ENCODE measurements around the gene HMCN1. TPM values are rescaled to one million over a fixed set of nuclear protein-coding genes. Genes with fewer than 3 reads are reported as not detected.

HMCN1 gene
- total and polyA plus RNA-seq, 9 donors: 7.9 to 22.6 (median 11.2) TPM

GRCh38 chr1:185735701-185736064 lies 1.5 kb downstream of the HMCN1 start:
- peak; percentile 13 for DNase-seq
- H3K27ac ChIP-seq (ENCODE audit: low read length): no peak overlapping the region

GRCh38 chr1:185739967-185740366 lies 5.8 kb downstream of the HMCN1 start:
- WGBS (ENCODE audit: insufficient coverage): 86% methylated on average over 1 of the region's 2 CpGs
- Histone ChIP-seq H3K27ac (ENCODE audit: low read length) (no peak overlapping the region), H3K4me1 (ENCODE audit: control insufficient read depth, insufficient read depth, low read length) (no peaks in the 10 kb centered on the region), H3K9me3 (replicated peaks; ENCODE audit: control insufficient read depth, low read depth, low read length) (no peaks in the 10 kb centered on the region), H3K27me3 (ENCODE audit: control insufficient read depth, insufficient read depth, low read length) (no peaks in the 10 kb centered on the region), H3K36me3 (ENCODE audit: control insufficient read depth, insufficient read depth, low read length) (no peaks in the 10 kb centered on the region), H3K4me3 (ENCODE audit: low read length) (no peak overlapping the region)
- DNase-seq: no peak

More at GRCh38 chr1:185735701-185736064, 1.5 kb downstream of the HMCN1 start:
- Histone ChIP-seq H3K4me3 (ENCODE audit: low read length) (peak overlapping the region; percentile 18), H3K9me3 (replicated peaks; ENCODE audit: control insufficient read depth, low read depth, low read length) (no peaks in the 10 kb centered on the region), H3K36me3 (ENCODE audit: control insufficient read depth, insufficient read depth, low read length) (no peaks in the 10 kb centered on the region), H3K4me1 (ENCODE audit: control insufficient read depth, insufficient read depth, low read length) (peaks cover 10% of the 10 kb centered on the region), H3K27me3 (ENCODE audit: control insufficient read depth, insufficient read depth, low read length) (peaks cover 3% of the 10 kb centered on the region)
- WGBS (ENCODE audit: insufficient coverage): no CpG with 5 or more reads among the region's 3 CpGs

- WGBS (ENCODE audit: insufficient coverage): 100% methylated on average over 1 of the region's 3 CpGs
- no peak overlapping the region for H3K4me3 ChIP-seq (ENCODE audit: low read length)
- H3K4me1 ChIP-seq (ENCODE audit: control insufficient read depth, insufficient read depth, low read length): no peaks in the 10 kb centered on the region
- peak; percentile 14 for DNase-seq
- no peaks in the 10 kb centered on the region for H3K27me3 ChIP-seq (ENCODE audit: control insufficient read depth, insufficient read depth, low read length)
- no peaks in the 10 kb centered on the region for H3K9me3 ChIP-seq (replicated peaks; ENCODE audit: control insufficient read depth, low read depth, low read length)
- H3K27ac ChIP-seq (ENCODE audit: low read length): no peak overlapping the region
- no peaks in the 10 kb centered on the region for H3K36me3 ChIP-seq (ENCODE audit: control insufficient read depth, insufficient read depth, low read length)
Measured at GRCh38 chr1:185741551-185741950, 7.4 kb downstream of the HMCN1 start.

GRCh38 chr1:185742403-185742802 lies 8.2 kb downstream of the HMCN1 start:
- DNase-seq: no peak
- H3K36me3 ChIP-seq (ENCODE audit: control insufficient read depth, insufficient read depth, low read length): no peaks in the 10 kb centered on the region
- H3K9me3 ChIP-seq (replicated peaks; ENCODE audit: control insufficient read depth, low read depth, low read length): no peaks in the 10 kb centered on the region
- no peak overlapping the region for H3K27ac ChIP-seq (ENCODE audit: low read length)
- no peaks in the 10 kb centered on the region for H3K4me1 ChIP-seq (ENCODE audit: control insufficient read depth, insufficient read depth, low read length)
- H3K4me3 ChIP-seq (ENCODE audit: low read length): no peak overlapping the region
- H3K27me3 ChIP-seq (ENCODE audit: control insufficient read depth, insufficient read depth, low read length): no peaks in the 10 kb centered on the region

- Histone ChIP-seq H3K27me3 (ENCODE audit: control insufficient read depth, insufficient read depth, low read length) (no peaks in the 10 kb centered on the region), H3K9me3 (replicated peaks; ENCODE audit: control insufficient read depth, low read depth, low read length) (no peaks in the 10 kb centered on the region), H3K4me3 (ENCODE audit: low read length) (no peak overlapping the region), H3K4me1 (ENCODE audit: control insufficient read depth, insufficient read depth, low read length) (no peaks in the 10 kb centered on the region), H3K27ac (ENCODE audit: low read length) (no peak overlapping the region), H3K36me3 (ENCODE audit: control insufficient read depth, insufficient read depth, low read length) (no peaks in the 10 kb centered on the region)
- WGBS (ENCODE audit: insufficient coverage): no CpG with 5 or more reads among the region's 4 CpGs
- DNase-seq: no peak
Measured at GRCh38 chr1:185745165-185745564, 11.0 kb downstream of the HMCN1 start.

- no CpG with 5 or more reads among the region's 1 CpG for WGBS (ENCODE audit: insufficient coverage)
- Histone ChIP-seq H3K9me3 (replicated peaks; ENCODE audit: control insufficient read depth, low read depth, low read length) (no peaks in the 10 kb centered on the region), H3K27me3 (ENCODE audit: control insufficient read depth, insufficient read depth, low read length) (no peaks in the 10 kb centered on the region), H3K4me3 (ENCODE audit: low read length) (no peak overlapping the region), H3K4me1 (ENCODE audit: control insufficient read depth, insufficient read depth, low read length) (no peaks in the 10 kb centered on the region), H3K36me3 (ENCODE audit: control insufficient read depth, insufficient read depth, low read length) (no peaks in the 10 kb centered on the region), H3K27ac (ENCODE audit: low read length) (no peak overlapping the region)
- DNase-seq: peak; percentile 9
Measured at GRCh38 chr1:185759061-185759460, 24.9 kb downstream of the HMCN1 start.

GRCh38 chr1:185761841-185762240 lies 27.6 kb downstream of the HMCN1 start:
- no peak overlapping the region for H3K4me3 ChIP-seq (ENCODE audit: low read length)
- no peak for DNase-seq
- H3K27me3 ChIP-seq (ENCODE audit: control insufficient read depth, insufficient read depth, low read length): no peaks in the 10 kb centered on the region
- H3K4me1 ChIP-seq (ENCODE audit: control insufficient read depth, insufficient read depth, low read length): no peaks in the 10 kb centered on the region
- H3K36me3 ChIP-seq (ENCODE audit: control insufficient read depth, insufficient read depth, low read length): no peaks in the 10 kb centered on the region
- H3K9me3 ChIP-seq (replicated peaks; ENCODE audit: control insufficient read depth, low read depth, low read length): no peaks in the 10 kb centered on the region
- WGBS (ENCODE audit: insufficient coverage): no CpG with 5 or more reads among the region's 3 CpGs
- H3K27ac ChIP-seq (ENCODE audit: low read length): no peak overlapping the region

- no CpG with 5 or more reads among the region's 1 CpG for WGBS (ENCODE audit: insufficient coverage)
- no peaks in the 10 kb centered on the region for H3K4me1 ChIP-seq (ENCODE audit: control insufficient read depth, insufficient read depth, low read length)
- H3K36me3 ChIP-seq (ENCODE audit: control insufficient read depth, insufficient read depth, low read length): no peaks in the 10 kb centered on the region
- DNase-seq: peak; percentile 35
- no peaks in the 10 kb centered on the region for H3K27me3 ChIP-seq (ENCODE audit: control insufficient read depth, insufficient read depth, low read length)
- no peak overlapping the region for H3K4me3 ChIP-seq (ENCODE audit: low read length)
- H3K27ac ChIP-seq (ENCODE audit: low read length): no peak overlapping the region
- no peaks in the 10 kb centered on the region for H3K9me3 ChIP-seq (replicated peaks; ENCODE audit: control insufficient read depth, low read depth, low read length)
Measured at GRCh38 chr1:185767508-185768120, 33.4 kb downstream of the HMCN1 start.

- Histone ChIP-seq H3K36me3 (ENCODE audit: control insufficient read depth, insufficient read depth, low read length) (no peaks in the 10 kb centered on the region), H3K27ac (ENCODE audit: low read length) (no peak overlapping the region), H3K9me3 (replicated peaks; ENCODE audit: control insufficient read depth, low read depth, low read length) (no peaks in the 10 kb centered on the region), H3K27me3 (ENCODE audit: control insufficient read depth, insufficient read depth, low read length) (no peaks in the 10 kb centered on the region), H3K4me3 (ENCODE audit: low read length) (no peak overlapping the region), H3K4me1 (ENCODE audit: control insufficient read depth, insufficient read depth, low read length) (no peaks in the 10 kb centered on the region)
- WGBS (ENCODE audit: insufficient coverage): no CpG with 5 or more reads among the region's 3 CpGs
- no peak for DNase-seq
Measured at GRCh38 chr1:185768371-185768770, 34.2 kb downstream of the HMCN1 start.

GRCh38 chr1:185769136-185769535 lies 34.9 kb downstream of the HMCN1 start:
- no peaks in the 10 kb centered on the region for H3K4me1 ChIP-seq (ENCODE audit: control insufficient read depth, insufficient read depth, low read length)
- H3K27ac ChIP-seq (ENCODE audit: low read length): no peak overlapping the region
- WGBS (ENCODE audit: insufficient coverage): no CpG with 5 or more reads among the region's 1 CpG
- H3K4me3 ChIP-seq (ENCODE audit: low read length): no peak overlapping the region
- no peaks in the 10 kb centered on the region for H3K9me3 ChIP-seq (replicated peaks; ENCODE audit: control insufficient read depth, low read depth, low read length)
- H3K36me3 ChIP-seq (ENCODE audit: control insufficient read depth, insufficient read depth, low read length): no peaks in the 10 kb centered on the region
- DNase-seq: no peak
- H3K27me3 ChIP-seq (ENCODE audit: control insufficient read depth, insufficient read depth, low read length): no peaks in the 10 kb centered on the region

- no peaks in the 10 kb centered on the region for H3K27me3 ChIP-seq (ENCODE audit: control insufficient read depth, insufficient read depth, low read length)
- WGBS (ENCODE audit: insufficient coverage): 59% methylated on average over 3 of the region's 5 CpGs
Measured at GRCh38 chr1:185774394-185774793, 40.2 kb downstream of the HMCN1 start.

More at GRCh38 chr1:185774394-185774793, 40.2 kb downstream of the HMCN1 start:
- Histone ChIP-seq H3K4me1 (ENCODE audit: control insufficient read depth, insufficient read depth, low read length) (no peaks in the 10 kb centered on the region), H3K36me3 (ENCODE audit: control insufficient read depth, insufficient read depth, low read length) (no peaks in the 10 kb centered on the region), H3K27ac (ENCODE audit: low read length) (no peak overlapping the region), H3K4me3 (ENCODE audit: low read length) (no peak overlapping the region), H3K9me3 (replicated peaks; ENCODE audit: control insufficient read depth, low read depth, low read length) (no peaks in the 10 kb centered on the region)
- no peak for DNase-seq

Measured in muscle of leg (tissue), 11 donors.